Neural progenitor cell (in vitro differentiated cells): ENCODE measurements around the gene SMIM3.

ENCODE experiments used
- CTCF ChIP-seq: fragments of 200-600 bp; sonication (generic); IDR thresholded peaks from 2 replicates; pipeline ENCODE4 v1.5.1; 2017; ENCODE audit warnings: antibody characterized with exemption, mild to moderate bottlenecking
- EZH2 ChIP-seq: fragments of 200-600 bp; sonication (generic); IDR thresholded peaks from 2 replicates; pipeline ENCODE4 v1.6.1; 2017; ENCODE audit warnings: antibody characterized with exemption, mild to moderate bottlenecking, moderate library complexity
- EZH2phosphoT487 ChIP-seq: fragments of 200-600 bp; sonication (generic); IDR thresholded peaks from 2 replicates; pipeline ENCODE4 v1.6.1; 2017; ENCODE audit warnings: antibody characterized with exemption

- TF ChIP-seq CTCF (no peak), EZH2 (no peak), EZH2phosphoT487 (no peak)
These were observed 1.7 kb downstream of the SMIM3 start for GRCh38 chr5:150780187-150780692.
